Activated CD8-positive, alpha-beta memory T cell treated with anti-CD3 and anti-CD28 coated beads for 36 hours (primary cell): ENCODE results near the gene TNNT2. TPM values are rescaled to one million over a fixed set of nuclear protein-coding genes. Genes with fewer than 3 reads are reported as not detected.

Experiments
- CTCF ChIA-PET: fragments of 350-600 bp; sonication (Branson Sonifier 250); formaldehyde crosslinking; loops from one replicate; lab custom pipeline; 2021; ENCODE audit warnings: antibody characterized with exemption; lab: Charles Lee
- POLR2A ChIA-PET: fragments of 350-600 bp; sonication (Branson Sonifier 250); formaldehyde crosslinking; loops from one replicate; lab custom pipeline; 2021; ENCODE audit warnings: antibody characterized with exemption; lab: Charles Lee
- total RNA-seq, 2 experiments: library from RNA; stranded (reverse); gene quantifications; one replicate each; pipeline ENCODE4 v1.2.3, GENCODE V29; 2021

TNNT2 gene
- total RNA-seq, 2 experiments from 2014 or later, result not detected

GRCh38 chr1:201309416-201309815, 68.1 kb downstream of the TNNT2 start:
- ChIA-PET CTCF (no interaction called here), POLR2A (no interaction called here)

Other genes with a start within 250 kb of the TNNT2 start
- 10 to 100 TPM; 21.8 to 23.8 TPM for gene TMEM9, start 223.2 kb downstream of the TNNT2 start, total RNA-seq
- not detected for gene IGFN1, start 186.9 kb downstream of the TNNT2 start, total RNA-seq
- not detected for gene PKP1, start 94.2 kb downstream of the TNNT2 start, total RNA-seq
- not detected for gene LAD1, start 21.6 kb upstream of the TNNT2 start, total RNA-seq
- not detected for gene TNNI1, start 44.0 kb upstream of the TNNT2 start, total RNA-seq
- 1 to 10 TPM; 8.7 to 9.7 TPM for gene PHLDA3, start 91.5 kb upstream of the TNNT2 start, total RNA-seq
- 10 to 100 TPM; 69.3 to 71.8 TPM for gene CSRP1, start 129.4 kb upstream of the TNNT2 start, total RNA-seq
- under 1 TPM; 0.61 to 0.94 TPM for gene NAV1, start 161.4 kb upstream of the TNNT2 start, total RNA-seq